Activated CD4-positive, alpha-beta memory T cell treated with anti-CD3 and anti-CD28 coated beads for 36 hours (primary cell): Measurements from ENCODE around the gene SH3D21. TPM values are rescaled to one million over a fixed set of nuclear protein-coding genes. Genes with fewer than 3 reads are reported as not detected.

Experiments used
- CTCF ChIA-PET: fragments of 350-600 bp; sonication (Branson Sonifier 250); formaldehyde crosslinking; loops from one replicate; lab custom pipeline; 2021; ENCODE audit warnings: antibody characterized with exemption, inconsistent platforms; lab: Charles Lee
- POLR2A ChIA-PET: fragments of 350-600 bp; sonication (Branson Sonifier 250); formaldehyde crosslinking; loops from one replicate; lab custom pipeline; 2021; ENCODE audit warnings: antibody characterized with exemption; lab: Charles Lee
- DNase-seq: peaks from one replicate; pipeline ENCODE4 v3.0.0-alpha.2; 2020
- H3K27ac Mint-ChIP-seq: one replicate; pipeline ENCODE4 v1.8.0; 2021; ENCODE audit warnings: mixed read lengths
- H3K27me3 Mint-ChIP-seq: one replicate; pipeline ENCODE4 v1.8.0; 2021; ENCODE audit warnings: mixed read lengths
- H3K36me3 Mint-ChIP-seq: one replicate; pipeline ENCODE4 v1.8.0; 2021; ENCODE audit warnings: mixed read lengths
- H3K4me1 Mint-ChIP-seq: one replicate; pipeline ENCODE4 v1.8.0; 2021; ENCODE audit warnings: low read depth, mixed read lengths
- H3K4me3 Mint-ChIP-seq: one replicate; pipeline ENCODE4 v1.8.0; 2021; ENCODE audit warnings: mild to moderate bottlenecking, mixed read lengths
- H3K9me3 Mint-ChIP-seq: one replicate; pipeline ENCODE4 v1.8.0; 2021; ENCODE audit warnings: mixed read lengths
- intact Hi-C: fragments of 100-400 bp; cut with micrococcal nuclease; formaldehyde crosslinking; loops from one replicate; pipeline ENCODE4 v1.15.1; 2023
- total RNA-seq, 2 experiments: library from RNA; stranded (reverse); gene quantifications; one replicate each; pipeline ENCODE4 v1.2.3, GENCODE V29; 2021

SH3D21 gene
- total RNA-seq, 2 experiments from 2014 or later = 16.9 to 18.1 TPM

GRCh38 chr1:36359911-36360550 lies 53.9 kb downstream of the SH3D21 start:
- intact Hi-C loops = no loop called here
- H3K4me1 Mint-ChIP-seq = peaks cover 21% of the 10 kb centered on the region
- DNase-seq = peak; percentile 57
- no peak overlapping the region for H3K4me3 Mint-ChIP-seq
- peaks cover 25% of the 10 kb centered on the region for H3K36me3 Mint-ChIP-seq
- H3K27ac Mint-ChIP-seq = peak overlapping the region; percentile 84
- ChIA-PET POLR2A (interaction anchor here (1.6 to 2.1 kb wide), 2 partner anchors 27 to 37 kb away, joined by 4 to 6 read pairs; no protein-coding TSS in a partner anchor), CTCF (interaction anchor here (1.3 to 3.1 kb wide), 4 partner anchors 9 to 210 kb away, joined by 5 to 14 read pairs (median 8); no protein-coding TSS in a partner anchor)
- no peaks in the 10 kb centered on the region for H3K27me3 Mint-ChIP-seq
- H3K9me3 Mint-ChIP-seq = no peaks in the 10 kb centered on the region

GRCh38 chr1:36365381-36365780 lies 59.2 kb downstream of the SH3D21 start:
- CTCF ChIA-PET = interaction anchor here (1.3 to 6.6 kb wide), 2 partner anchors 22 to 23 kb away, joined by 6 to 66 read pairs; partner anchors contain the start of gene STK40
- Mint-ChIP-seq H3K4me3 (no peak overlapping the region), H3K27me3 (no peaks in the 10 kb centered on the region), H3K36me3 (peaks cover 7% of the 10 kb centered on the region), H3K9me3 (no peaks in the 10 kb centered on the region), H3K27ac (peak overlapping the region; percentile 95), H3K4me1 (peaks cover 53% of the 10 kb centered on the region)
- POLR2A ChIA-PET = no interaction called here
- no peak for DNase-seq
- intact Hi-C loops = no loop called here

- Mint-ChIP-seq H3K27me3 (no peaks in the 10 kb centered on the region), H3K36me3 (peaks cover 7% of the 10 kb centered on the region), H3K4me1 (peaks cover 51% of the 10 kb centered on the region), H3K27ac (peak overlapping the region; percentile 95), H3K9me3 (no peaks in the 10 kb centered on the region), H3K4me3 (peak overlapping the region; percentile 39)
- POLR2A ChIA-PET = interaction anchor here (0.6 to 1.7 kb wide), 4 partner anchors 16 to 141 kb away, joined by 3 to 4 read pairs (median 3); partner anchors contain the start of gene LSM10
- CTCF ChIA-PET = interaction anchor here (1.3 to 6.6 kb wide), 9 partner anchors 10 to 217 kb away, joined by 5 to 66 read pairs (median 20); partner anchors contain the start of genes LSM10, SH3D21, STK40 and TRAPPC3
- peak; percentile 74 for DNase-seq
- intact Hi-C loops = no loop called here
These were observed 60.0 kb downstream of the SH3D21 start for GRCh38 chr1:36366091-36366661.

GRCh38 chr1:36367066-36367465 lies 60.9 kb downstream of the SH3D21 start:
- peak; percentile 33 for DNase-seq
- peak overlapping the region; percentile 95 for H3K27ac Mint-ChIP-seq
- H3K9me3 Mint-ChIP-seq = no peaks in the 10 kb centered on the region
- H3K4me1 Mint-ChIP-seq = peaks cover 48% of the 10 kb centered on the region
- peaks cover 4% of the 10 kb centered on the region for H3K36me3 Mint-ChIP-seq
- intact Hi-C loops = no loop called here
- ChIA-PET POLR2A (interaction anchor here (0.8 to 1.7 kb wide), 5 partner anchors 11 to 49 kb away, joined by 3 to 7 read pairs (median 4); partner anchors contain the start of genes LSM10 and STK40), CTCF (interaction anchor here (1.3 to 6.6 kb wide), 13 partner anchors 10 to 232 kb away, joined by 3 to 66 read pairs (median 17); partner anchors contain the start of genes LSM10, SH3D21, STK40 and TRAPPC3)
- H3K27me3 Mint-ChIP-seq = no peaks in the 10 kb centered on the region
- H3K4me3 Mint-ChIP-seq = no peak overlapping the region

- intact Hi-C loops = loop anchor here (2.0 kb wide), 2 partner anchors 25 to 219 kb away; partner anchors contain the start of gene TRAPPC3
- no peaks in the 10 kb centered on the region for H3K27me3 Mint-ChIP-seq
- POLR2A ChIA-PET = interaction anchor here (1.0 to 2.2 kb wide), 4 partner anchors 10 to 19 kb away, joined by 4 to 11 read pairs (median 6); partner anchors contain the start of gene STK40
- peak overlapping the region; percentile 95 for H3K27ac Mint-ChIP-seq
- CTCF ChIA-PET = interaction anchor here (0.9 to 6.6 kb wide), 20 partner anchors 8 to 234 kb away, joined by 3 to 66 read pairs (median 10); partner anchors contain the start of genes EVA1B, LSM10, SH3D21 and STK40
- DNase-seq = no peak
- no peak overlapping the region for H3K4me3 Mint-ChIP-seq
- peaks cover 2% of the 10 kb centered on the region for H3K36me3 Mint-ChIP-seq
- H3K4me1 Mint-ChIP-seq = peaks cover 53% of the 10 kb centered on the region
- H3K9me3 Mint-ChIP-seq = no peaks in the 10 kb centered on the region
These were observed 61.6 kb downstream of the SH3D21 start for GRCh38 chr1:36367798-36368197.

GRCh38 chr1:36369061-36369861 lies 63.1 kb downstream of the SH3D21 start:
- Mint-ChIP-seq H3K36me3 (no peaks in the 10 kb centered on the region), H3K9me3 (no peaks in the 10 kb centered on the region), H3K27me3 (no peaks in the 10 kb centered on the region), H3K27ac (peak overlapping the region; percentile 62), H3K4me3 (no peak overlapping the region), H3K4me1 (peaks cover 67% of the 10 kb centered on the region)
- peak; percentile 90 for DNase-seq
- intact Hi-C loops = loop anchor here (2.0 kb wide), 2 partner anchors 26 to 220 kb away; partner anchors contain the start of gene TRAPPC3
- ChIA-PET POLR2A (interaction anchor here (1.0 to 2.2 kb wide), 3 partner anchors 17 to 88 kb away, joined by 3 to 11 read pairs (median 4); partner anchors contain the start of genes SH3D21 and STK40), CTCF (interaction anchor here (0.6 to 6.6 kb wide), 30 partner anchors 8 to 278 kb away, joined by 3 to 66 read pairs (median 6); partner anchors contain the start of genes LSM10, OSCP1, SH3D21 and STK40)

Other genes starting within 250 kb of the SH3D21 start
- gene TEKT2, start 222.3 kb upstream of the SH3D21 start, total RNA-seq = not detected
- 10 to 100 TPM; 33.3 TPM for gene ADPRS, start 217.5 kb upstream of the SH3D21 start, total RNA-seq
- gene COL8A2, start 181.1 kb upstream of the SH3D21 start, total RNA-seq = not detected
- gene TRAPPC3, start 156.9 kb upstream of the SH3D21 start, total RNA-seq = 10 to 100 TPM; 56.7 to 56.8 TPM
- gene MAP7D1, start 150.2 kb upstream of the SH3D21 start, total RNA-seq = 100 to 1,000 TPM; 138 to 143 TPM
- 100 to 1,000 TPM; 135 to 138 TPM for gene THRAP3, start 81.9 kb upstream of the SH3D21 start, total RNA-seq
- 10 to 100 TPM; 11.6 to 12.8 TPM for gene EVA1B, start 17.3 kb downstream of the SH3D21 start, total RNA-seq
- gene STK40, start 79.6 kb downstream of the SH3D21 start, total RNA-seq = 10 to 100 TPM; 57.3 to 57.4 TPM
- gene LSM10, start 91.5 kb downstream of the SH3D21 start, total RNA-seq = 10 to 100 TPM; 46.0 to 47.0 TPM
- 1 to 10 TPM; 1.8 to 2.7 TPM for gene OSCP1, start 144.1 kb downstream of the SH3D21 start, total RNA-seq
- 100 to 1,000 TPM; 113 to 115 TPM for gene MRPS15, start 158.0 kb downstream of the SH3D21 start, total RNA-seq
- gene CSF3R, start 176.5 kb downstream of the SH3D21 start, total RNA-seq = not detected